Measurements from ENCODE around the gene EDDM13.
"Not testable (repeated sequence)": the region's sequence is repeated elsewhere in the genome, so short reads cannot be mapped to it uniquely, and the experiment has no call there.

EDDM13 gene

DNA sequence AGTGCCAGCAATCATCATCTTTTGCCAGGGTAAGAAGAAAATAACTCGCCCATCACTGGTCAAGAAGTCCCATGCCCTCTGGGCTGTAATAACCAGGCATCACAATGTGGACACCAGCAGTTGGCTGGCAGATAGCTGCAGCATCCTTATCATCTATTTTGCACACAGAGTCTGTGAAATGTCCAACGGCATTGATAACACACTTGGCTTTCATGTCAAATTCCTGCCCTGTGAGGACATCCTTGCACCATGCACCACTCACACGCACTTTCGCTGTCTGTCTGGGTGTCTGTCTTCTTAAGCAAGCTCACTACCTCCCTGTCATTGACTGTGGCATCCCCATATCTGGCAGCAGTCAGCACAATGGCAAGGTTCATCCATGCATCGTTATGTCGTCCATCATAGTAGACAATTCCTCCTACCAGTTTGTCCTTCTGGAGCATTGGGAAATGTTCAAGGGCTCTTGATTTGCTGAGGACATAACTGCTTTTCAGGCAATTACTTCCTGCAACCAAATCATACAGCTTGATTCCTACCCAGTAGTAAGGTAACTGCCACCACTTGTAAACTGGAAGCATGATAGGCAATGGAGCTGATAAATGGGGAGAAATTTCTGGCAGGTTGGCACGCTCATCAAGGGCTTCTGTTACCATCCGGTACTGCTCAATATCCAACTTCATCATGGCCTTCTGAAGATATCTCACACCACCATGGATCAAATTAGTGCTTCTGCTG lies 48.9 kb downstream of the EDDM13 start:
- DNase-seq (ENCODE audit: low read depth, low spot score): no peak

DNA sequence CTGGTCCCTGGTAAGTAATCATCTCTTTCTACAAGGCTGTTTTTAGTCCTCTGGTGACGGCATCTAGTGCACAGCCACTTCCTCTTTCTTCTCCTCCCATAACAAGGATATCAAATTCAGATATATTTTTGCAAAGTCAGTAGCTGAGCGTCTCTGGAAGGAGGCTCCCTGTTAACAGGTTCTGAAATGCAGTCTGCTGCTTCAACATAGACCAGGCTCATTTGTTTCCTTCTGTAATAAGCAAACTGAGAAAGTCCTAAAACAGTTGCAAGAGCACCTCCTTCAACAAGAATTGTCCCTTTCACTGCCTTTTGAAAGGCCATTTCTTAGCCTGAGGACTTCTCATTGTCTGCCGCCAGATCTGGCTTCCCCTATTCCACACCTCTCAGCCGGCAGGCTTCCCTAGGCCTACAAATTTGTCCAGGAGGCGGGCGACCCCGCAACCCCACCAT lies 49.5 kb downstream of the EDDM13 start:
- DNase-seq (ENCODE audit: low read depth, low spot score): no peak

DNA sequence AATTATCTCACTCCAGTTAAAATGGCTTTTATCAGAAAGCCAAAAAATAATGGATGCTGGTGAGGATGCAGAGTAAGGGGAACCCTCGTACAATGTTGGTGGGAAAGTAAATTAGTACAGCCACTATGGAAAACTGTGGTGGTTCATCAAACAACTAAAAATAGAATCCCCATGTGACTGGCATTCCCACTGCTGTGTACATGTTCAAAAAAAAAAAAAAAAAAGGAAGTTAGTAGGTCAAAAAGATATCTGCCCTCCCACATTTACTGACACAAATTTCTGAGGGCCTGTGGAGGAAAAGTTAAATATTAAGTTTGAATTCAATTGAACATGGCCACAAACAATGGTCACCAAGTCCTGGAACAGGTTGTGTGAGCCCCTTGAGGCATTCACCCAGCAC lies 51.9 kb downstream of the EDDM13 start:
- DNase-seq (ENCODE audit: low read depth, low spot score): no peak

DNA sequence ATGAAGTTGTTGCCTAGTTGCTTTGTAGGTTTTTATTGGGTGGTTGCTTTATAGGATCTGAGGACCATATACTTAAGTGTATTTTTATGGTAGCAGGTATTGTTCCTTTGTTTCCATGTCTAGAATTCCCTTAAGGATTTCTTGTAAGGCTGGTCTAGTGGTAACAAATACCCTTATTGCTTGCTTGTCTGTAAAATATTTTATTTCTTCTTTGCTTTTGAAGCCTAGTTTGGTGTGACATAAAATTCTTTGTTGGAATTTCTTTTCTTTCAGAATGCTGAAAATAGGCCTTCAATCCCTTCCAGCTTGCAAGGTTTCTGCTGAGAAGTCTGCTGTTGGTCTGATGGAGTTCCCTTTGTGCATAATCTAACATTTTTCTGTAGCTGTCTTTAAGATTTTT lies 60.1 kb downstream of the EDDM13 start:
- no peak for DNase-seq (ENCODE audit: low read depth, low spot score)

DNA sequence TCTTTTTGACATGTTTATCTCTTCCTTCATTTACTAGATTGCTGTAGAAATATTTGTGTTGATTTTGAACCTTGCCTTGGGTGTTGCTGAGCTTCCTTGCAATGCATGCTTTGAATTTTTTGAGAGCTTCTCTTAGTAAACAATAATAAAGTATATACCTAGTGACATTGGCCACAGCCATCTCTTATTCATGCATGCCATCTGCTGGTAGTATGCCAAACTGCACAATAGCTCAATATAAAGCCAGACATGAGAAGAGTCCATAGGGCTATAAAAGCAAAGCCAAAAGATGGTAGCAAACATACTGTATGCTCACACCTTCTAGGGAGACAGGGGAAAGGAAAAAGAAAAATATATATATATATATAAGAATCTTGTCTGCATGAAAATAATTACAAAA lies 61.0 kb downstream of the EDDM13 start:
- DNase-seq (ENCODE audit: low read depth, low spot score): no peak

DNA sequence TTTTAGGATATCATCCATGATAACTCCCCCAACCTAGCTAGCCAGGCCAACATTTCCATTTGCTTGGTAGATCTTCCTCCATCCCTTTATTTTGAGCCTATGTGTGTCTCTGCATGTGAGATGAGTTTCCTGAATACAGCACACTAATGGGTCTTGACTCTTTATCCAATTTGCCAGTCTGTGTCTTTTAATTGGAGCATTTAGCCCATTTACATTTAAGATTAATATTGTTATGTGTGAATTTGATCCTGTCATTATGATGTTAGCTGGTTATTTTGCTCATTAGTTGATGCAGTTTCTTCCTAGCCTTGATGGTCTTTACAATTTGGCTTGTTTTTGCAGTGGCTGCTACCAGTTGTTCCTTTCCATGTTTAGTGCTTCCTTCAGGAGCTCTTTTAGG lies 62.8 kb downstream of the EDDM13 start:
- DNase-seq (ENCODE audit: low read depth, low spot score): not testable (repeated sequence)

GRCh38 chr19:56337077-56337476 lies 64.5 kb downstream of the EDDM13 start:
- not testable (repeated sequence) for DNase-seq (ENCODE audit: low read depth, low spot score)

- not testable (repeated sequence) for DNase-seq (ENCODE audit: low read depth, low spot score)
Measured at GRCh38 chr19:56339031-56339430, 66.5 kb downstream of the EDDM13 start.

DNA sequence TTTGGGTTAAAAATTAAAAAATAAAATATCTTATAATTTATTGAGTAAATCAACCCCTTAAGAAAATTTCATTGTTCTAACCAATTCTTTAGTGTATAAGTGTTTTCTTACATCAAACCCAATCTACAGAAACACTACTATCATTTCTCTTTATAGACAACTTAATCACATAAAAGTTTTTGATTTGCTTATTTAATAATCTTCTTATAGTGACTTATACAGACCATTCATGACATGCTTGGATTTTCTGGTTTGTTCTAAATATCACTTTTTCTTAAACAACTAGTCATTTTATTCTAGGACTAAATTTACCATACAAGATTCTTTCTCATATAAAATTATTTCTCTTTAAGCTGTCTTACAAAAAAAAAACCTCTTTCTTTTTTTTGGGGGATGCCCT lies 69.4 kb downstream of the EDDM13 start:
- no peak for DNase-seq (ENCODE audit: low read depth, low spot score)

- no peak for DNase-seq (ENCODE audit: low read depth, low spot score)
Measured at GRCh38 chr19:56347163-56347778, 74.7 kb downstream of the EDDM13 start.

GRCh38 chr19:56348289-56348877 lies 75.8 kb downstream of the EDDM13 start:
- DNase-seq (ENCODE audit: low read depth, low spot score): no peak

DNA sequence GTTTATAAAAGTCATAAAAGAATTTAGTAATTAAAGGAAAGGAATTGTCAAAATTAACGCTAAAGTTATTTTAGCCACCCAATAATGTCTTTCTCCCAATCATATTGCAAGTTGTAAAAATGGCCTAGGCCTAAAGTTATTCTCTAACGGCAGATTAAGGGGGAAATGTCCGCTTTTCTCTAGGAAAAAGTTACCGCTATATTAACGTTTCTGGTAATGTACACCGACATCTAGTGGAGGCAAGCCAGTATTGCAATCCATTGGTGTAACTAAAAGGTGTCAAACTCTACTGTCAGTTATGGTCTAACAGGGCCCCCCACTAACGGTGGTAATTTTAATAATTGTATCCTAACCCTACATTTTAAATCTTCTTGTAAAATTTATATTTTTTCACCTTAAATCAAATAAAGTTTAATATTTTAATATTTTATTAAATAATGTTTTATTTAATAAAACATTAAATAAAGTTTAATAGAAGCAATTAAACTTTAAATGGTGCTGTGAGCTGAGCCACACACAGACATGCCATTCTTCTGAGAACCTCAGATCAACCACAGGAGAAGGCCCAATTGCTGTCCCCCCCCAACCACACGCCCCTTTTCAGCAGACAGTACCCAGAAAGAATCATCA lies 78.0 kb downstream of the EDDM13 start:
- peak; percentile 9 for DNase-seq (ENCODE audit: low read depth, low spot score)

- no peak for DNase-seq (ENCODE audit: low read depth, low spot score)
Measured at GRCh38 chr19:56351208-56351607, 78.7 kb downstream of the EDDM13 start.

DNA sequence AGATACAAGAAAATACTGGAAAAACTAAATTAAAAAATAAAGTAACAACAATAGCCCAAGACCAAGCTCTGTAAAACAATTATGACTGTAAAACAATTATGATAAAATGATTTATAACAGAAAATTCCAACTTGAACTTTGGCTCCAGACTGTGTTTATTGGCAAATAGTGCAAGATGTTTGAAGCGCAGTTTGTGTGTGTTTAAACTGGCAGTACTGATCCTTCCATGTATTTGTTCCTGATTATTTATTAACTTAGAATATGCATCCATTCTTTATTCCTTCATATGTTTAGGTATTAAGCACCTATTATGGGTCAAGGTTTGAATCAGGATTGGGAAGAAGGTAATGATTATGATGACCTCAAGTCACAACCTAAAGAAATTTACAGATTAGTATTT lies 83.0 kb downstream of the EDDM13 start:
- no peak for DNase-seq (ENCODE audit: low read depth, low spot score)

DNA sequence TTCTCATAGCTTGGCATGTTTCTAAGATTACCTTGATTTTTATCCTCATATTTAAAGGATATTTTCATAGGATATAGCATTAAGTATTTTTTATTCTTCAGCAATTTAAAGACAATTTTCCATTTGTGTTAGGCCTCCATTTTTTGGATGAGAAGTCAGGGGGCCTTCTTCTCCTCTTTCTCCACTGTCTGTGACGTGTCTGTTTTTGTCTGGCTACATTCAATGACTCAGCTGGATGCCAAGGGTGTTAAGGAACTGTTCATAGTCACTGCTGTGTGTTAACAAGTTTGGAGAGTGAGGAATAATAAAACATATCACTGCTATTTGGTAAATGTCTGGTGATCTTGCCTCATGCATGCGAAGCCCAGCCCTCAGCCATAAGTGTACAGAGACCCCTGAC lies 84.4 kb downstream of the EDDM13 start:
- DNase-seq (ENCODE audit: low read depth, low spot score): no peak
